ENCODE results near the gene GDNF. TPM values are rescaled to one million over a fixed set of nuclear protein-coding genes. Genes with fewer than 3 reads are reported as not detected.

GDNF gene
- total RNA-seq, 1 donor from 2014 or later: 0.85 TPM

GRCh38 chr5:37836235-37836591, 3.6 kb downstream of the GDNF start:
- peak overlapping the region; percentile 74 for H3K4me3 Mint-ChIP-seq

GRCh38 chr5:37835380-37835973, 4.4 kb downstream of the GDNF start:
- Mint-ChIP-seq H3K9me3 (no peaks in the 10 kb centered on the region), H3K4me1 (peaks cover 36% of the 10 kb centered on the region), H3K27ac (no peak overlapping the region), H3K4me3 (peak overlapping the region; percentile 56), H3K36me3 (no peaks in the 10 kb centered on the region), H3K27me3 (ENCODE audit: low read depth) (peaks cover 85% of the 10 kb centered on the region)
- DNase-seq (ENCODE audit: low spot score in 2 of 2, unreplicated experiment in 2 of 2): no peak
- no peak for TF ChIP-seq CTCF (IDR thresholded peaks at IDR 0.05; ENCODE audit: unreplicated experiment)

More at GRCh38 chr5:37836235-37836591, 3.6 kb downstream of the GDNF start:
- H3K27me3 Mint-ChIP-seq (ENCODE audit: low read depth): peaks cover 89% of the 10 kb centered on the region
- DNase-seq (ENCODE audit: low spot score in 2 of 2, unreplicated experiment in 2 of 2): no peak
- no peaks in the 10 kb centered on the region for H3K9me3 Mint-ChIP-seq
- no peaks in the 10 kb centered on the region for H3K36me3 Mint-ChIP-seq
- no peak overlapping the region for H3K27ac Mint-ChIP-seq
- H3K4me1 Mint-ChIP-seq: peaks cover 38% of the 10 kb centered on the region
- no peak for TF ChIP-seq CTCF (IDR thresholded peaks at IDR 0.05; ENCODE audit: unreplicated experiment)

GRCh38 chr5:37834542-37835379, 5.1 kb downstream of the GDNF start:
- no peak overlapping the region for H3K27ac Mint-ChIP-seq
- DNase-seq (ENCODE audit: low spot score in 2 of 2, unreplicated experiment in 2 of 2): peak in 1 of 2 experiments; percentile 52
- H3K4me3 Mint-ChIP-seq: peak overlapping the region; percentile 56
- TF ChIP-seq CTCF (IDR thresholded peaks at IDR 0.05; ENCODE audit: unreplicated experiment): no peak
- peaks cover 35% of the 10 kb centered on the region for H3K4me1 Mint-ChIP-seq
- H3K36me3 Mint-ChIP-seq: no peaks in the 10 kb centered on the region
- H3K9me3 Mint-ChIP-seq: no peaks in the 10 kb centered on the region
- peaks cover 88% of the 10 kb centered on the region for H3K27me3 Mint-ChIP-seq (ENCODE audit: low read depth)

GRCh38 chr5:37833990-37834389, 5.9 kb downstream of the GDNF start:
- H3K4me1 Mint-ChIP-seq: peaks cover 35% of the 10 kb centered on the region
- no peak for TF ChIP-seq CTCF (IDR thresholded peaks at IDR 0.05; ENCODE audit: unreplicated experiment)

GRCh38 chr5:37831821-37832534, 7.9 kb downstream of the GDNF start:
- no peak overlapping the region for H3K27ac Mint-ChIP-seq
- no peak overlapping the region for H3K4me3 Mint-ChIP-seq
- peaks cover 21% of the 10 kb centered on the region for H3K4me1 Mint-ChIP-seq
- no peak for TF ChIP-seq CTCF (IDR thresholded peaks at IDR 0.05; ENCODE audit: unreplicated experiment)
- H3K36me3 Mint-ChIP-seq: no peaks in the 10 kb centered on the region
- H3K27me3 Mint-ChIP-seq (ENCODE audit: low read depth): peaks cover 71% of the 10 kb centered on the region
- no peak for DNase-seq (ENCODE audit: low spot score in 2 of 2, unreplicated experiment in 2 of 2)
- H3K9me3 Mint-ChIP-seq: no peaks in the 10 kb centered on the region

More at GRCh38 chr5:37833990-37834389, 5.9 kb downstream of the GDNF start:
- Mint-ChIP-seq H3K27me3 (ENCODE audit: low read depth) (peaks cover 86% of the 10 kb centered on the region), H3K36me3 (no peaks in the 10 kb centered on the region), H3K27ac (no peak overlapping the region), H3K4me3 (peak overlapping the region; percentile 53), H3K9me3 (no peaks in the 10 kb centered on the region)
- DNase-seq (ENCODE audit: low spot score in 2 of 2, unreplicated experiment in 2 of 2): no peak

Data from mesothelial cell of epicardium (in vitro differentiated cells).